HT-29 (cell line): Measurements from ENCODE around the gene NTPCR. TPM values are rescaled to one million over a fixed set of nuclear protein-coding genes. Genes with fewer than 3 reads are reported as not detected.
"Not testable (repeated sequence)": the region's sequence is repeated elsewhere in the genome, so short reads cannot be mapped to it uniquely, and the experiment has no call there.

Source experiments
- DNase-seq: peaks from one replicate; pipeline ENCODE4 v3.0.0-alpha.2; 2015; ENCODE audit warnings: low spot score
- total RNA-seq: library from RNA; depleted of rRNA; stranded (reverse); fragments of >200 nt; shearing (Covaris generic); gene quantifications from 2 replicates; pipeline ENCODE4 v1.2.3, GENCODE V29; 2014

The NTPCR gene
- total RNA-seq, 1 experiment from 2014 or later = 15.0 TPM

DNA sequence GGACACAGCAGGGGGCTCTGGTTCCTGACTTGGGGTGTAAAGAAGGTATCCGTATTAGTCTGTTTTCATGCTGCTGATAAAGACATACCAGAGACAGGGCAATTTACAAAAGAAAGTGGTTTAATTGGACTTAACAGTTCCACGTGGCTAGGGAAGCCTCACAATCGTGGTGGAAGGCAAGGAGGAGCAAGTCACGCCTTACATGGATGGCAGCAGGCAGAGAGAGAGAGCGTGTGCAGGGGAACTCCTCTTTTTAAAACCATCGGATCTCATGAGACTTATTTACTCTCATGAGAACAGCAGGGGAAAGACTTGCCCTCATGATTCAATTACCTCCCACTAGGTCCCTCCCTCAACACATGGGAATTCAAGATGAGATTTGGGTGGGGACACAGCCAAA, 23.2 kb upstream of the NTPCR start:
- not testable (repeated sequence) for DNase-seq

DNA sequence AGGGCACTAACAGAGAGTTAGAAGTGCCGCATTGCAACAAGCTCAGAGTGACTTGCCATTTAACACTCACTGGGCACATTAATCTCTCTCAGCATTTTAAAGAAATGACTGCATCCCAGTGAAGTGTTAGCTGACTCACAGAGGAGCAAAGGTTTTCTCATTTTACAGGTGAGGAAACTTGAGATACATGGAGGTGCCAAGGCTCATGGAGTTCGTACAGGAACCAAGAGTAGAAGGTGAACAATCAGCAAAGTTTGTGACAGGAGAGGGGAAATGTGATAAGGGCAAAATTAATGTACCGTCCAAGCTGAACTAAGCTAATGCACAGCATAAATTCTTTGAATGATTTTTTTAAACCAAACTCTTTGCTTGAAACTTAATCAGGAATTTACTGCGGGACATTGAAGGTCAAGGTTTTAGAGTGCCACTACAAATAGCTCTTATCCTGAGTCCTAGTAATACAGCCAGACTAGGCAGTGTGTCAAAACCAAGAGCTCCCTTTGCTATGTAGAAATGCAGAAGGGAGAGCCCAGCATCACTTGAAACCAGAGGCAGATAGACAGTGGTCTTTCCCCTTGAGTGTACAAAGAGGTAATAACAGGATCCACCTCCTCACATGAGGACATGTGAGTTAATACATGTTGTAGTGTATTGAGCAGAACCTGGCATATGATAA, 22.4 kb upstream of the NTPCR start:
- no peak for DNase-seq

DNA sequence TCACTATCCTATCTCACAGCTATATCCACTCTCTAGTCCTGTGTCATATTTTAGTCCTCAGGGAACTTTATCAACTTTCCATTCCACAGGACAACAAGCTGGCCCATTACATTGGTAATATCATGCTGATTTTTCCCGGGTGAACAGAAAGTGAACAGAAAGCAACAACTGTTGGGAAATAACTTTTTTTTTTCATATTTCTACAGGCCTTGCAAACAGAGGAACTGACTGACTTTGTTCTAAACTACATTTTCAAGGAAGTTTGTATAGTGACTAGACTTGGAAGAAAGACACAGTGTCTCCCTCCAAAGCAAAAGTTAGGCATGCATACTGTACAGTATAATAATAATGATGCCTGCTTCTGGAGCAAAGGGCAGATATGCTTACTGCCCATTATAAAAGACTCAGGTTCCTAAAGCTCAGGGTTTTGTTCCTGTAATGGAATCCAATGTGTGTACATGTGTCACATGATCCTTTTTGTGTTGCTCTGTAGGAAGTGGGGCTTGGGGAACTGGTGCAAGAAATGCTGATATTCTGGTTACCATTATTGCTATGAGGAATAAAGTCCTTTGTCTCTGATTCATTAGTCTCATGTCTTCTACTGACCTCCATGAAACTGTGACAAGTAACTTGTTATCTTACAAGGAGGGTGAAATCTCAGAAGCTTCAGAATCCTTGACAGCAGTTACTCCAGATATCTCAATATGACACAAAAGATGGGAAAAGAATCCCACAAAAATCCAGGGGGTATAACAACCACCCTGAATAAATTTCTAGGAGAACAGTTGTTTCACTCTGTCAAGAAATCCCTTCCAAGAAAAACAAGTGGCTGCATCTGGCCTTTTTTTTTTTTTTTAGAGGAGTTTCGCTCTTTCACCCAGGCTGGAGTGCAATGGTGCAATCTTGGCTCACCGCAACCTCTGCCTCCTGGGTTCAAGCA, 17.7 kb upstream of the NTPCR start:
- DNase-seq = no peak

DNA sequence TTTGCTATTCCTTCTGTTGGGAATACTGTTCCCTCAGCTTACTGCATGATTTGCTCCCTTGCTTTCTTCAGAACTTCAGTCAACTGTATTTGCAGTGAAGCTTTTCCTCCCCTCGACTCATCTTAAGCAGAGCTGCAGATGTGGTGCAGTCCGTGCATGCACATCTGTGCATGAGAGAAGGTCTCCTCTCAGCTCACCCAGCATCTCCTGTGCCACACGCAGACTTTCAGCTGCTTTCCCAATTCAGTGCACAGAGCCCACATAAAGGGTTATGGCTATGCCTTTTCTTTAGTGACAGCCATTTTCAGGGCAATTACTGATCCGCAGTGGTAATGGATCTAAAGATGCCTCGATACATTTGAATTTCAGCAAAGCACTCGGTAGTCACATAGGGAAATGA, 13.5 kb upstream of the NTPCR start:
- no peak for DNase-seq

DNA sequence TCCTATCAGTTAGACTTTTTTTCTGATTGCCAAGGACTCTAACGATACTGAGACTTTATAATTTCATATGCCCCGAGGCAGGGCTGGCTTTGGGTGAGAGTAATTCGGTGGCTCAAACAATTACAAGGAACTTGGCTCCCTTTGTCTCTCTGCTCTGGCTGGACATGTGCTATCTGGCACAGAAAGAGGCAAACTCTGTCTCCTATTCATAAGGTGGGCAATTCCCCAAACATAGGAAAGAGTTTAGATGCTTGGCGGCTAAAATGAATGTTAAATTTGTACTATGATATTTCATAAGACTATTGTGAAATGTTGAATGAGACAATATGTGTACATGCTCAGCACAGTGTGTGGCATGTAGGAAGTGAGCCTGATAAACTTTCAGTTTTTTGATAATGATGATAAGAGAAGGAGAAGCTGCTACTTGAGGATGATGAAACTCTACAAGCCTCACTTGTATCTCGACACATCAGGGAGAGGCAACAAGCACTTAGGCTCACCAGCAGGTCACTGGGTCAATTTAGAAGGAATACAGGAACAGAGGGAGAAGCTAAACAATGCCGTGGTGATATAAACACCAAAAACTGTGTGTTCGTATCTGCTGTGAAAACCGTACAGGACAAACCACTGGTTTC, 12.6 kb upstream of the NTPCR start:
- no peak for DNase-seq

DNA sequence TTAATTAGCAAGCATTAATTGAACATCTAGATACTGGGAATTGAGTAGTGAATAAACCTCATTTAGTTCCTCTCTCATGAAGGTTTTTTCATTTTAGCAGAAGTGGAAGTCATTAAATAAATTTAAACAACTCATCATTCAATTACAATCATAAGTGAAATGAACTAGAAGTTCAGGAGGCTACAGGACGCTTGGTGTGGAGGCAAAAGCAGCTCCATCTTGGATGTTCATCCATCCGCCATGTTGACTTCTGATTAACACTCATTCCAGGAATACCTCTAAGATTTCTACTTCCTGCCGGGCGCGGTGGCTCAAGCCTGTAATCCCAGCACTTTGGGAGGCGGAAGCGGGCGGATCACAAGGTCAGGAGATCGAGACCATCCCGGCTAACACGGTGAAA, 11.5 kb upstream of the NTPCR start:
- DNase-seq = no peak

DNA sequence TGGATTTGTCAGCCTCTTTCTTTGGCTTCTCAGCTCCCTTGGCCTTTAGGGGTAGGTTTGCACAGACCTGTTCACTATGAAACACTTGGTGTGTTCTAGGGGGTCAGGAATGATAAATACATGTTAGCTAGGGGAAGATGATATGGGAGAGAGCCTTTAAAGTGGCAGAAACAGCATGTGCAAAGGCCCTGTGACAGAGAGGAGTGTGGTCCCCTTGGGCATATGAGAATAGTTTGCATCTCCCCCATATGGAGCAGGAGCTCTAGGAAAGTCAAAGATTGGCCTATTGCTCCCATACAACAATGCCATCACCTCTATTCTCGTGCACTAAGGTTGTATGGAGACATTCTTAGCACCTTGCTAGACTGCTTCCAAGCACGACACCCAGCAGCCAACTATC, 10.7 kb upstream of the NTPCR start:
- DNase-seq = no peak

DNA sequence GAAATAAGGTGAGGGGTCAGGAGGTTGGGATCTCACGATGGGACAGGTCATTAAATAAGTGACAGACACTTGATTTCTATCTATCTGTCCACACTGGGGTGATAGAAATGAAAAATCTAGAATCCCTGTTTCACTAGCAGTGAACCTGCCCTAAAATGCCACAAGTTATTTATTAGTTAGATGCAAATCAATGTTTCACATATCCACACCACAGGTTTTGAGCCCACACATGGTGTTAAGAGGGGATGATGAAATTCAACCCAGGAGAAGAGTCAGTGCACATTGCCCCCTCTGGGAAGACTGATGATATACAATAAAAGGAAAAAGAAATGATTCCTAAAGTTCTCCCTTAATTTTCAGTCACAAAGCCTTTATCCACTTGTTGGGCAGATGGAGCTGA, 10.1 kb upstream of the NTPCR start:
- no peak for DNase-seq

DNA sequence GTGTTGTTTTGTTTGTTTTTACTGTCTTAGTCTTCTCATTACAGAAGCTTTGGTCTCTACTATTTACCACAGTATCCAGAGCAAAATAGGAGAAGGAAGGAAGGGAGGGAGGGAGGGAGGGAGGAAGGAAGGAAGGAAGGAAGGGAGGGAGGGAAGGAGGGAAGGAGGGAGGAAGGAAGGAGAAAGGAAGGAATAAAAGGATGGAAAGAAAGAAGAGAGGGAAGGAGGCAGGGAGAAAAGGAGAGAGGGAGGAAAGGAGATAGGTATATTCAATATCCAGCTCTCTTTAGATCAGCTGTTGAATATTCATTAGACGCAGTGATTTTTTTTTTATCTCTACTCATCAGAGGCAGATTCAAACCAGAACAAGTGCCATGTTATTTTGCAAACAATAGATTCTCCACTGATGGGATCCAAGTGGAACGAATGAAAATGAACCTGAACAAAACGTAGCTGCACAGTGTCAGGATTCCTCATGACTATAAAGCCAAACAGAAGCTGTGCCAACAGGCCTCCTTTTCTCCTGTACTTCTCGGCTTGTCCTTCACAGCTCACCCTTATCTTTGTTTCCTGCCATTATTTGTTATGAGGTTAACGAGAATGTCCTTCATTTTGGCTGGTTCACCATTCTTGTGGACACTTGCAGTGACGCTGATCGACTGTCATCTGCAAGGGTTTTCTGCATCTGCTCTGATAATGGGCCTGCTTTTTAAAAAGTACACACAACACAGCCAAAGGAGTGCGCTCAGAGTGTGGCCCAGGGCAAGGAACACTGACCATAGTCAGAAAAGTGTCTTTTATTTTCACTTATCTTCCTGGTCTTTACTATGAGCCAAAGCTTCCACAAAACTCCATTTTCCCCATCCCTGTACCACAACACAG, 7.8 kb upstream of the NTPCR start:
- DNase-seq = no peak

DNA sequence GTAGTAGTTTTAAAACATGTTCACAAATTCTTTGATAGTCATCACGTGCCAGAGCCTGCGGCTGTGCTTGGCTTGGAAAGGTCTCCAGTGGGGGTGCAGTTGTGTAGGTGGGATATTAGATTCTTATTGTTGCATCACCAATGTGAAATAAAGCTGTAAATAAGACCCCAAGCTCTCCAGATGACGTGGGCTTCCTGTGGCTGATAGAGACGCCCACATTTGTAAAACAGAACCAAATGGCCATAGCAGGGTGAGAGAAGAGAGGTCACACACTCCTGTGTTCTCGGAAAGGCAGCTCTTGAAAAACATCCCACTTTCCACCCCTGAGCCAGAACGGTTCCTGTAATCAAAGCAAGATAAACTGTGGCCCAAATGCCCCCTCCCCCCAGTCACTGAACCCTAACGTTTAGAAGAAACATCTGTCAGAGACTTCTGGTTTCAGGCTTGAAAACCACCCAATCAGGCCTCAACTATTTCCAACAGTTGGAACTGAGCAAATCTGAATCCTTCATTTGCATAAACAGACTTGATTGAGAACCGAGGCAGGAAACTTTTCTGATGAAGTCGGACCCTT, 6.6 kb upstream of the NTPCR start:
- no peak for DNase-seq

DNA sequence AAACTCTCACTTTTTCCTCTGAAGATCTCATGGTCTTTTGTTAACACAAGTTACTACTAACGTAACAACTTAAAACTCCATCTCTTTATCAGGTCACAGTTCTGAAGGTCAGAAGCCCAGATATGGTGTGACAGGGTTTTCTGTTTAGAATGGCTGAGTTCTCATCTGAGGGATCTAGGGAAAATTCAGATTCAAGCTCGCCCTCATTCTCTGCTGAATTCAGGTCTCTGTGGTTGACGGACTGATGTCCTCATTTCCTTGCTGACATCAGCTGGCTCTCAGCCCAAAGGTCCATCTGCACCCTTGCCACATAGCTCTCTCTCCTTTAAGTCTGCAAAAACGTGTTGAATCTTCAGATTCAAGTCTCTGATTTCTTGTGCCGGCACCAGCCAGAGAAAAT, 6.1 kb upstream of the NTPCR start:
- no peak for DNase-seq

DNA sequence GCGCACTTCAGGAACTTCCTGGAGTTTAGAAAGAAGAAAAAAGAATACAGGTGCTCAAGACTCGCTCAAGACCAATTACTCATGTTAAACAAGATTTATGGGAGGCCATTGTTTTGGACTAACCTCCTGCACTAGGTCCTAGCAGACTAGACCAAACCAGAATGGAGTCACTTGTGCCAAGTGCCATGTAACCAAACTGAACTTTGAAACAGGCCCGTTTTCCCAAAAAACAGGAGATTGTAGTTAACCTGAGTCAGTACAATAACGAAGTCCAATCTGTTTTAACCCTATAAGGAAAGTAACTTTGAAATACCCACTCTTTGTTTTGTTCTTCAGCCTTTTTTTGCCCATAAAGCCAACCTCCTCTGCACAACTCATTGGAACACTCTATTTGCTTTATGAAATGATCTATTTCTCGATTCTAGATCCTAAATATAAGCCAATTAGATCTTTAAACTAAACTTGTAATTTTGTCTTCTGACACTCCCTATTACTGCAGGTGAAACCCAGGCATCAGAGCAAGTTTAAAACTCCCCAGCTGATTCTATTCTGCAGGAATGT, 695 bp upstream of the NTPCR start:
- DNase-seq = no peak

DNA sequence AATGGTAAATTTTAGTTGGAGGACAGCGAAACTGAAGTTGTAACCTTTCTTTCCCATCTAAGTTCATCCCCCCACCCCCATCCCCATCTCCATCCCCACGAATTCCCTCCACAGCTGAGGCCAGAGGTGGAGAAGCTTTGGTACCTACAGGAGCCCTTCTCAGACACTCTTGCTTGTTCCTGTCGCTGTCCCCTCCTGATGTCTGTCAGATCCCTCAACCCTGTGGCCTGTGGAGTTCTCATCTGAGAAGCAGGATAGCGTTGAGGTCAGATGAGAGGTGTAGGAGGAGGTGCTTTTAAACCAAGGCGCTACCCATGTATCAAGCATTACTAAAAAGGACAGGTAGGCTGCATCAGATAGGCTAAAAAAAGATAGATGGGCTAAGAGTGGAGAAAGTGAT, 769 bp downstream of the NTPCR start:
- DNase-seq = peak; percentile 33

DNA sequence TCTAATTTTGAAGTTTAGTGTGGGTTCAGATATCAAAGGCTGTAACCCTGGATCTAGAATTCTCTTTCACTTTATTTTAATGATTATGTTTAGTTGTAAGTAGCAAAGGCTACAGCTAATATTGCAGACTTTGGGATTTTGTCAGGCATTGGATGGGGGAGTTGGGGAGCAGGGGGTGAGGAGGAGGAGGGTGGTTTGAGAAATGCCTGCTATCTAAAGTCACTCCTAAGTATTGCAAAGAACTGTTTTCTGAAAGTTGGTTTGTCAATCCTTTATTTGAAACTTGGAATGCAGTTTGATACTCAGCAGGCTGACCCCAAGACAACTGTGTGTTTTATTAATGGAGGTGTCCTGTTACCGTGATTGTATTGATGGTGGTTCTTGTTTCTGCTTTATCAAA, 1.2 kb downstream of the NTPCR start:
- DNase-seq = no peak

DNA sequence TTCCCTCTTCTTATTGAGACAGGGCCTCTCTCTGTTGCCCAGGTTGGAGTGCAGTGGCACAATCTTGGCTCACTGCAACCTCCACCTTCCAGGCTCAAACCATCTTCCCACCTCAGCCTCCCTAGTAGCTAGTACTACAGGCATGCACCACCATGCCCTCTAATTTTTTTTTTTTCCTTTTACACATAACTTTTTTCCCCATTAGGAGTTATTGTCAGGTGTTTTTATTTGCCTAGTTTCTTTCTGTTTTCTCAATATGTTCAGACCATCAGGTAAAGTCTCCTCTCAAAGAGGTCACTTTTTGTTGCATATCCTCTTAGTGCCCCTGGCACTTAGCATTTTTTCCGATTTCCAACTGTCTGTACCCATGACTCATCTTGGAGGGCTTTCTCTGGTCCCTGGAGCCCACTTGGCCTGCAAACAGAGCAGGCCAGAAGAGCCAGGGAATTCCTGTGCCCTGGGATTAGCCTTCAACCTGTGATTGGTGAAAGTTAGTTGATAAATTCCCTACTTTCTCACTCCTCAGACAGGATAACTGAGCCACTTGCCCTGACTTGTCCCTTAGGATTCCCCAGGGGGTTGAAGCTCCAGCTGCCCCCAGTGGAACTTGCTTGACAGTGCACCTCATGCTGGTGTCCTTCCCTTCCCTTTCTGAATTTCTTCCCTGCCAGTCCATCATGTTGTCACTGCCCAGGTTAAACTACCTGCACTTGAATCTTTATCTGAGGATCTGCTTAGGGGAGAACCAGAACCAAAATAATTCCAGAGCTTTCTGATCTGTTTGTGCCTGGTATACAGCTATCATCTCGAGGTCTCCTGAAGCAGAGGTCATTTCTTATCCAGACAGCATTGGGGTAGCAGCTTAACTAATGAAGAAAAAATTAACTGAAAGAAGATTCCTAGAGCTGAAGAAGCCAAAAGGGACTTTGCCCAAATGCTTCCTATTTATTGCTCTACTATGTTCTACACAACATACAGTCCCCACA, 2.4 kb downstream of the NTPCR start:
- DNase-seq = peak; percentile 70

DNA sequence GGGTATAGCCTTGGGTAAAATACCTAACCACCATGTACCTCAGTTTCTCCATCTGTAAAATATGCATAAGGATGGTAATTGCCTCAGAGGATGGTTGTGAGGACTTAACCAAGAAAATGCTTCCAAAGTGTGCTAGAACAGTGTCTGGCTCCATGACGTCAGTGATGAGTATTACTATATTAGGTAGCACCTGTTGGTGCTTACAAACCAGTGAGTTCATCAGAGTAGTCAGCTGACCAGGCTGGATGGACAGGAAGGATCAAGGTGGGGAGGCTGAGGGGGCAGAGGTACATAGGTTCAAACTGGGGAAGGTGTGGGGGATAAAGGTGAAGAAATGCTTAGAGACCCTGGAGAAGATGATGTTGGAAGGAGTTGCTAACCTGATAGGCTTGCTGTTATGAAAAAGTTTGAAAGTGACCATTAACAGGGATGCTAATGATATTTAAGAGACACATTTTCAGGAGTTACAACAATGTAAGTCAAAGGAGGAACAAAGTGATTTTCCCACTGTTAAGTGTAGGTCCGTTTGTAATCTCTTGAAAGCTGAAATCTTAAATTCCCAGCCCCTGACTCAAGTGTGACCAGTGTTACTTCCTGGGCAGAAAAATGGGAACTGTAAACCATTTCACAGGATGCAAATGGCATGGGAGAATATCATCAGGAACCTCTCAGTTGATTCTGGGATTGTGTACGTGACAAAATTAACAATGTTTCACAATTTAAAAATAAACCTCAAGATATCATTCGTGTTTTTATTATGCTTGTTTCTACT, 4.4 kb downstream of the NTPCR start:
- no peak for DNase-seq

DNA sequence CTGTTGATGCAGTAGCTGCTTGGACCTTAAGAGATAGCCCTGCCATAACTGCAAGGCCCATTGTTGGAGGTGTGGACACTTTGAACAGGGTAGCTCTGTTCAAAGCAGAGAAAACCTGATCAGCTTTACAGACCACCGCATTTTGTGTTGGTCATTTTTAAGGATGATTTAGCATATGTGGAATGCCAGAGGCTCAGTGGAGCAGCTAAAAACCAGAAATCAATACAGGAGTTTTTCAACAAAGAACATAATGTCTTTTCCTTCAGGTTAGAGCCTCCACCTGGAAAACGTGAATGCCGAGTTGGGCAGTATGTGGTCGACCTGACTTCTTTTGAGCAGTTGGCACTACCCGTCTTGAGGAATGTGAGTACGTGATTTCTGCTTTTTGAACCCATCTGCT, 5.7 kb downstream of the NTPCR start:
- DNase-seq = no peak

DNA sequence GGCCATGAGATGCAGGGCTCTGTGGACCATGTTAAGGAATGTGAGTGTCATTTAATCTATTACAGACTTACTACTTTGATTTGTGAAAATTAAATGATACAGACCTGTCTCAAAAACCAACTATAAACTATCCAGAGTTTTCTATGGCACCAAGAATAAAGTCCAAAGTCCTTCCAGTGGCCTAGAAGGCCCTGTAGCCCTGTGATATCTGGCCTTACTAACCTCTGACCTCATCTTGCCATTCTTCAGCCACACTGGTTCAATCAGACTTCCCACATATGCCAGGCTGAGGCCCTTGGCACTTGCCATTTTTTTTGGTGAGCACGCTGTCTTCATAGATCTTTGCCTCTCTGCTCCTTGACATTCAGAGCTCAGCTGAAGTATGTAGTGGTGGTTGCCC, 7.7 kb downstream of the NTPCR start:
- DNase-seq = no peak
